Measurements from ENCODE around the gene HIGD2A. TPM values are rescaled to one million over a fixed set of nuclear protein-coding genes. Genes with fewer than 3 reads are reported as not detected.

HIGD2A gene
- total RNA-seq, 2 donors from 2014 or later: 66.9 to 90.4 TPM

DNA sequence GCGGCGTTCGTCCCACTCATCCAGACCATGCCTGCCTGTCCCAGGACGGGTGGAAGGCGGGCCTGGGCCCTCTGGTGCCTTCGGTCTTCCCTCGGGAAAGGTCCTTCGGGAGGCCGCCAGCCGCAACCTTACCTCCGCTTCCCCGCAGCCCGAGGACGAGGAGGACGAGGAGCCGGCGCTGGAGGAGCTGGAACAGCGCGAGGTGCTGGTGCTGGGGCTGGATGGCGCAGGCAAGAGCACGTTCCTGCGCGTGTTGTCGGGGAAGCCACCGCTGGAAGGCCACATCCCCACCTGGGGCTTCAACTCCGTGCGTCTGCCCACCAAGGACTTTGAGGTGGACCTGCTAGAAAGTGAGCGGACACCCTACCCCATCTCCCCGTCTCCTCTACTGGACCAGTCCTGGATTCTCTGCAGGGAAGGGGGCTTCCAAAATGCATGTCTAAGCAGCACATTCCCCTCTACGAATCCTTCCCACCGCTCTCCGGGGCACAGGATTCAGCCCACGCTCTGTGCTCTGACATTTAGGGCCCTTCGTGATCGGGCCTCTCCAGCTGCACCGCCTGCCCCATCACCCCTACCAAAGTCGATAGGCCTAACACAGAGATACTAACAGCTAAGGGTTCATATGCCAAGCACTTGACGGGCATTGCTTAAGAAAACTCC, 22.2 kb upstream of the HIGD2A start:
- intact Hi-C loops (cut with DNase I): no loop called here
- DNase-seq (ENCODE audit: low spot score): no peak

GRCh38 chr5:176368726-176369125, 19.8 kb upstream of the HIGD2A start:
- intact Hi-C loops (cut with DNase I): loop anchor here in 1 of 2 donors (1.0 kb wide), 1 partner anchor 39 kb away; no protein-coding TSS in a partner anchor
- DNase-seq (ENCODE audit: low spot score): no peak

DNA sequence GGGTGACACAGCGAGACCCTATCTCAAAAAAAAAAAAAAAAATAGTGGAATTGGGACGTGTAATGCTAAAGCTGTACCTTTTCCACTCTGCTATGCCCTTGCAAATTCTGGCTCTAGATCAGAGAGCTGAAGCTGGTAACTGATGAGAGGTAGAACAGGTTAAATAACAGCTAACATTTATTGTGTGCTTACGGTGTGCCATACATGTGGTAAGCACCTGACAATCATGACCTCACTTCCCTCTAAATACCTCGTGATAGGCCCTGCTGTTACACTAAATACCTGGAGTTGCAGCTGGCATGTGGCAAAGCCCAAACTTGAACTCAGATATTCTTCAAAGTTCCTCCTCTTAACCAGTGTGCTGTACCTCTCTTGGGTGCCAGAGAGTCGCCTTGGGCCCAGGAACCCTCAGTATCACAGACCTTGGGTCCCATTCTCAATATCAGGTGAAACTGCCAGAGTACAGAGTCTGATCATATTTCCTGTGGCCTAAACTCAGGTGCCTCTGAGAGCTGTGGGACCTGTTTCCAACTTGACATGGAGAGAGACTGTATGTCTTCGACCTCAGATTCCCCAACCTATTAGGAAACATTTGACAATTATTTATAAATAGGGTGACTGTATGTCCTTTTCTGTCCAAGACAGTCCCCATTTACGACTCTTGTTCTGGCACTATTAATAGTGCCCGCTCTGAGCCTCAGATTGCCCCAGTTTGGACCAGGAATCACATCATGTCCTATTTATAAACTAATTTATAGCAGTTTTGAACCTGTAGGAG, 18.4 kb upstream of the HIGD2A start:
- no peak for DNase-seq (ENCODE audit: low spot score)
- intact Hi-C loops (cut with DNase I): no loop called here

DNA sequence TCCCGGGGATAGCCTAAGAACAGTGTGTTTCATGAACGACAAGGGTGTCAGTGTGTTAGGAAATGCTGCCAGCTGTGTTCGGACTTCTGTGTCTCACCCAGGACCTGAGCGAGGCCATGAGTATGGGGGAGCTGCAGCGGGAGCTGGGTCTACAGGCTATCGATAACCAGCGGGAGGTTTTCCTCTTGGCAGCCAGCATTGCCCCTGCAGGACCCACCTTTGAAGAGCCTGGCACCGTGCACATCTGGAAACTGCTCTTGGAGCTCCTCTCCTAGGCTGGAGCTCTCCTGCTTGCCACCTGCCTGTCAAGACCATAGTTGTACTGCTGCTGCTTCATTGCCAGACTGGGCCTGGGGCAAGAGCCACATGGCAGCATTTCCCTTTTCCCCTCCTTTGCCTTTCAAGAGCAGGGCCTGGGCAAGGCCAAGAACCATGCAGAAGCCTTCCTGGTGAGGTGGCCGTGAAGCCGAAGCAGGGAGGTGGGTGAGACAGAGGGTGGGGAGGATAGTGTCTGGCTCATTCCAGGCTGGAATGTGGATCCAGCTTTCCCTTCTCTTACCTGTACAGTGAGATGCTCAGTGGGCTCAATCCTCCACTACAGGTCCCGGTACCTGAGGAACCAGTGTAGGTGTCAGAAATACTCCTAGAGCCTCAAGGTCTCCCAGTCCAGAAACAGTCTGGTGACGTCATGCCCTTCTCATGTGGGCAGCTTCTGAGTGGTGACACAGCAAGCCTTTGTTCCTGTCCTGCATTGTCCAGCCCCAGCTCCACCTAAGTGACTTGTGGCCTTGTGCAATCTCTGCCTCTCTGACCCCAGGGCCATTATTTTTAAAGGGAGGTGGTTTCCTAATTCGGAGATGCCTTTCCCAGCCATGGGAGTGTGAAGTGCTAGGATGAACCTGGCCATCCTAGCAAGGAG, 16.7 kb upstream of the HIGD2A start:
- peak; percentile 60 for DNase-seq (ENCODE audit: low spot score)

GRCh38 chr5:176373100-176373818, 15.3 kb upstream of the HIGD2A start:
- DNase-seq (ENCODE audit: low spot score): peak; percentile 69
- intact Hi-C loops (cut with DNase I): no loop called here

More for the DNA sequence above, 16.7 kb upstream of the HIGD2A start:
- intact Hi-C loops (cut with DNase I): no loop called here

- intact Hi-C loops (cut with DNase I): no loop called here
- DNase-seq (ENCODE audit: low spot score): no peak
Observed at GRCh38 chr5:176379881-176380280, 8.7 kb upstream of the HIGD2A start.

DNA sequence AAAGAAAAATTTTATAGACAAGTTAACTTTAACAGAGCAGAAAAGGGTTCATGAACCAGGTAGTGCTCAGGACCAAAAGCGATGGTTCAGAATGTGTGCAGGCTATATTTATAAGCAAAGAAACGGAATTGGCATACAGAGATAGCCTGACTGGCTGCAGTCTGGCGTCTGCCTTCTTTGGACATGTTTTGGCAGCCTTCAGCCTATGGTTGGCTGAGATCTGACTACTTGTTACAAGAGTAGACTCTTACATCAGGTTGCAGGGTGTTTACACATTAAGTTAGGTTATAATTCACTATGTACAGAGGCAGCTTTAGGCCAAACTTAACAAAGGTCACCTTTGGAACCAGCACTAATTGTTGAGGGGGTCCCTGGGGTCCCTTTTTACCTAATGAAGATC, 7.1 kb upstream of the HIGD2A start:
- intact Hi-C loops (cut with DNase I): no loop called here
- peak; percentile 57 for DNase-seq (ENCODE audit: low spot score)

DNA sequence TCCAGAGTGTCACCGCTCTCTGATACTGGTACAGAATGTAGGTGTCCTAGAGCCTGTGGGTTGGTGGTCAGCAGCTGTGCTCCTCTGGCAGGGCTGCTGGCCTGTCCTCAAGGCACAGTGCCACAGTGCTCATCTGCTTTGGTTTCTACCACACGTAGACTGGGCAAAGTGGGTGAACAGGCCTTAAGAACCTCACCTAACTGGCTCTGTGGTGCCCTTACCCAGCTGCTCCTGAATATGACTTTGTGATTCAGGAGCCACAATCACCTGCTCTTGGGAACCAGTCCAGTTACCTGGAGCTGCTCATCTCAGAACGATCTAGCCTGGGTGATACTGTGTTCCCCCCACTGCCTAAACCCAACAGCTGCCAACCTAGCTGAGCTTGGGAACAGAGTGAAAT, 6.6 kb upstream of the HIGD2A start:
- intact Hi-C loops (cut with DNase I): no loop called here
- DNase-seq (ENCODE audit: low spot score): peak; percentile 31

GRCh38 chr5:176382721-176383120, 5.8 kb upstream of the HIGD2A start:
- intact Hi-C loops (cut with DNase I): no loop called here
- DNase-seq (ENCODE audit: low spot score): peak; percentile 70

- intact Hi-C loops (cut with DNase I): no loop called here
- DNase-seq (ENCODE audit: low spot score): peak; percentile 70
Observed at GRCh38 chr5:176383248-176383905, 5.2 kb upstream of the HIGD2A start.

DNA sequence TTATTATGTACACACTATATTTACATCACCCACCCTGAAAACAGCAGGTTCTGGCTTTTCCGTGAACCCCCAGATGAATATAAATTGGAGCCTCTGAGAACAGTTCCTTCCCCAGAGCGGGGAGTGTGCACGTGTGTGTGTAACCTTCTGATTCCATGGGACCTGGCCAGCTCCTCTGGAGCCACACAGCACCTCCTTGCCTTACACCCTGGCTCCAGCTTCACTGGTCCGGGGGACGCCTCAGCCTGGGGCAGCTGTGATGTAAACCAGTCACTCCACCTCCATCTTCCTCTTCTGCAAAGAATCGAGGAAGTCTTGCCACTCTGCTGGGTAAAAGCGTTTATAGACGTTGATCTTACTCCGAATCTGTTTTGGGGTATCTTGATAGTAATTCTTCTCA, 4.6 kb upstream of the HIGD2A start:
- intact Hi-C loops (cut with DNase I): no loop called here
- peak; percentile 72 for DNase-seq (ENCODE audit: low spot score)

DNA sequence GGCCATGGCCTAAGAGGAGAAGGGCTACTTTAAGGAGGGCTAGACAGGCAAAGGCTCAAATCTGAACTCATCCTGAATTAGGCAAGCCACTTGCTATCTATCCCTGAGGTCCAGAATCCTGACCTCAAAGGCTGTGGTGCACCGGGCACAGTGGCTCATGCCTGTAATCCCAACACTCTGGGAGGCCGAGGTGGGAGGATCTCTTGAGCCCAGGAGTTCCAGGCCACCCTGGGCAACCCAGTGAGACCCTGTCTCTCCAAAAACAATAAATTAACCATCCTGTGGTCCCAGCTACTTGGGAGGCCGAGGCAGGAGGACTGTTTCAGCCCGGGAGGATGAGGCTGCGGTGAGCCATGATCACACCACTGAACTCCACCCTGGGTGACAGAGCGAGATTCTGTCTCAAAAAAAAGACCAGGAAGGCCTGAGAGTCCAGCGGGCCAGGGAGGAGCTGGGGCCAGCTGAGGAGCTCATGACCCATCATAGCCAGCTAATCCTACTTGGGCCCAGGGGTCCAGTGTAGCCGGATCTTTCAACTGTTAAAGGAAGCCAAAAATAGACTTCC, 4.1 kb upstream of the HIGD2A start:
- intact Hi-C loops (cut with DNase I): no loop called here
- peak; percentile 62 for DNase-seq (ENCODE audit: low spot score)

- intact Hi-C loops (cut with DNase I): no loop called here
- peak; percentile 76 for DNase-seq (ENCODE audit: low spot score)
Observed at GRCh38 chr5:176384991-176385390, 3.6 kb upstream of the HIGD2A start.

- no peak for DNase-seq (ENCODE audit: low spot score)
- intact Hi-C loops (cut with DNase I): no loop called here
Observed at GRCh38 chr5:176386491-176386890, 2.1 kb upstream of the HIGD2A start.

DNA sequence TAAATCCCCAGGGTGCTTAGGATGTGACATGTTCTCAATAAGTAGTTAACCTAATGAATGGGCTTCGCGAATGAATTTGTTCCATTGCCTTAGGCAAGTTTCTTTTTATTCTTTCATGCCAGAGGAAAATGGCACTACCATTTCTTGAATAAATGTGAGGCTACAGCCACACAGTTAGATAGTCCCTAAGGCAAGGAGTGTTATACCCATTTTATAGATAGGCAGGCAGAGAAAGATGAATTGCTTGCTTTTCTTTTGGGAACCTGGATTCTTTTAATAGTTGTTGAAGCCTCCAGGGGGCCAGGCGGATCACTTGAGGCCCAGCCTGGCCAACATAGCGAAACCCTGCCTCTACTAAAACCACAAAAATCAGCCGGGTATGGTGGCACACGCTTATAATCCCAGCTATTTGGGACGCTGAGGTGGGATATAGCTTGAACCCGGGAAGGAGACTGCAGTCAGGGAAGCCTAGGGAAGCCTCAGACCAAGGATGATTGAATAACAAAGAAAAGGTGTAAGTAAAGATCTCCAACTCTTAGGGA, 1.1 kb upstream of the HIGD2A start:
- intact Hi-C loops (cut with DNase I): no loop called here
- peak; percentile 17 for DNase-seq (ENCODE audit: low spot score)

DNA sequence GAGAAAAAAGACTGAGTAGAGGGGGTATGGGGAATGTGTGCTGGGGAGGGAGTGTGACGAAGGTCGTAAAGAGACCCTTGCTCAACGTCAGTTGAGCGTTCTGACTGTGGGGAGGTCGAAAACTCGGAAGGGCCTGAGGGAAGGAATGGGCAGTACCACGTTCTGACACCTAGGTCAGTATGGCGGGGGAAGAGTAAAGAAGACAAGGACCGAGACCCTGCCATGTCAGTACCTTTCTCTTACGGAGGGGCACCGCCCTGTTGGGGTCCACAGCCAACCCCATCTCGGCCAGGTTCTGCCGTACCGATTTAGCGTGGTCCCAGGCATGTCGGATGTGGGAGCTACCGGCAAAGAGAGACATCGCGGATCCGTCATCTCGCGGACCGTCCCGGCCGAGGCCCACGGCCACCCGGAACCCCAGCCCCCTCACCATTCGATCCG, 528 bp upstream of the HIGD2A start:
- no peak for DNase-seq (ENCODE audit: low spot score)
- intact Hi-C loops (cut with DNase I): no loop called here

GRCh38 chr5:176389135-176390123, 878 bp downstream of the HIGD2A start:
- peak; percentile 47 for DNase-seq (ENCODE audit: low spot score)
- intact Hi-C loops (cut with DNase I): no loop called here

All from posterior vena cava (tissue), 2 donors.